Hepatocyte (in vitro differentiated cells): ENCODE measurements around the gene MRS2. TPM values are rescaled to one million over a fixed set of nuclear protein-coding genes. Genes with fewer than 3 reads are reported as not detected.
A peak's percentile ranks its signal among the peaks of the same experiment; 100 is the strongest.

Experiments
- DNase-seq: peaks from one replicate; pipeline ENCODE4 v3.0.0-alpha.2; 2016; ENCODE audit warnings: low spot score
- H2AFZ ChIP-seq: fragments of 200-600 bp; sonication (generic); 2 replicates; pipeline ENCODE4 v1.6.0; 2016; ENCODE audit warnings: antibody characterized with exemption, mild to moderate bottlenecking
- H3K27ac ChIP-seq: fragments of 200-600 bp; sonication (generic); 2 replicates; pipeline ENCODE4 v1.5.1; 2016; ENCODE audit warnings: mild to moderate bottlenecking
- H3K27me3 ChIP-seq: fragments of 200-600 bp; sonication (generic); 2 replicates; pipeline ENCODE4 v1.6.1; 2016
- H3K36me3 ChIP-seq: fragments of 200-600 bp; sonication (generic); replicated peaks from 2 replicates; pipeline ENCODE4 v1.5.1; 2016; ENCODE audit warnings: low read depth; ENCODE audit not compliant: insufficient read depth
- H3K4me1 ChIP-seq: fragments of 200-600 bp; sonication (generic); 2 replicates; pipeline ENCODE4 v1.5.1; 2016; ENCODE audit warnings: mild to moderate bottlenecking, moderate library complexity; ENCODE audit not compliant: insufficient read depth
- H3K4me2 ChIP-seq: fragments of 200-600 bp; sonication (generic); 2 replicates; pipeline ENCODE4 v1.6.0; 2016
- H3K4me3 ChIP-seq: fragments of 200-600 bp; sonication (generic); 2 replicates; pipeline ENCODE4 v1.5.1; 2016; ENCODE audit warnings: mild to moderate bottlenecking
- H3K79me2 ChIP-seq: fragments of 200-600 bp; sonication (generic); 2 replicates; pipeline ENCODE4 v1.6.0; 2017; ENCODE audit warnings: mild to moderate bottlenecking
- H3K9me2 ChIP-seq: fragments of 200-600 bp; sonication (generic); replicated peaks from 2 replicates; pipeline ENCODE4 v1.6.0; 2017; ENCODE audit warnings: mild to moderate bottlenecking; ENCODE audit not compliant: insufficient read depth
- H3K9me3 ChIP-seq: fragments of 200-600 bp; sonication (generic); 2 replicates; pipeline ENCODE4 v1.5.1; 2016; ENCODE audit warnings: low read depth, mild to moderate bottlenecking
- H4K20me1 ChIP-seq: fragments of 200-600 bp; sonication (generic); 2 replicates; pipeline ENCODE4 v1.6.0; 2016; ENCODE audit warnings: mild to moderate bottlenecking; ENCODE audit not compliant: insufficient read depth, poor library complexity, severe bottlenecking
- CTCF ChIP-seq: fragments of 200-600 bp; sonication (generic); IDR thresholded peaks from 2 replicates; pipeline ENCODE4 v1.5.1; 2016; ENCODE audit warnings: antibody characterized with exemption, mild to moderate bottlenecking; ENCODE audit not compliant: poor library complexity
- EZH2 ChIP-seq: fragments of 200-600 bp; sonication (generic); IDR thresholded peaks from 2 replicates; pipeline ENCODE4 v1.6.1; 2016; ENCODE audit warnings: antibody characterized with exemption, mild to moderate bottlenecking, borderline replicate concordance
- EZH2phosphoT487 ChIP-seq: fragments of 200-600 bp; sonication (generic); IDR thresholded peaks from one replicate; pipeline ENCODE4 v1.6.1; 2018; ENCODE audit warnings: antibody characterized with exemption, mild to moderate bottlenecking, low read depth, moderate library complexity; ENCODE audit not compliant: unreplicated experiment, severe bottlenecking
- WGBS: methylation state at CpG from one replicate; pipeline ENCODE4 v1.1.6; 2016; ENCODE audit warnings: low lambda C conversion rate; ENCODE audit errors: missing lambda C conversion rate; 5-methylcytosine and 5-hydroxymethylcytosine counted together
- polyA plus RNA-seq: library from polyadenylated mRNA; unstranded; fragments of >200 nt; fragmentation: Nextera tagmentation; extraction: Ambion mirVana; gene quantifications from 2 replicates; pipeline ENCODE4 v1.2.1, GENCODE V29; 2016
- total RNA-seq: library from RNA; depleted of rRNA; stranded (reverse); fragments of >200 nt; gene quantifications from 2 replicates; pipeline ENCODE4 v1.2.3, GENCODE V29; 2014

Gene MRS2
- total and polyA plus RNA-seq, 2 experiments from 2014 or later = 21.9 to 34.1 TPM

DNA sequence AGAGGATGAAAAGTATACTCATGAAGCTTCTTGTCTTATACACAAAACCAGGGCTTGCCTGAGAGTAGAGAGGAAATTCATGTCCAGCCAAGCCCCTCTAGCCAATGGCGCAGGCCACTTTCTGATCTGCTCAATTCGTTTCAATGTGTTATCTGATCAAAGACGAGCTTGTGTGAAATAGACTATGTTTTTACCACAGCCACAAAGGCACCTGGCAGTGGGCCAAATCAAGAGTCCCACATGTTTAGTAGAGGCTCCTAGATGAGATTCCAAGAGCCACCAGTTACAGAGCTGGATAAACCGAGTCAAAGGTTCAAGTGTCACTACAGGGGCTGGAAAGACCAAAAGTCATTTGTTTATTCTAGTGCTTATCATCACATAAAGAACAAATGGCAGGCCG is 51.7 kb downstream of the MRS2 start:
- Histone ChIP-seq H3K79me2 (no peaks in the 10 kb centered on the region), H3K27me3 (no peaks in the 10 kb centered on the region), H3K27ac (no peak overlapping the region), H3K4me1 (no peaks in the 10 kb centered on the region), H3K9me2 (no peaks in the 10 kb centered on the region), H4K20me1 (no peaks in the 10 kb centered on the region), H3K9me3 (no peaks in the 10 kb centered on the region), H3K4me2 (no peak overlapping the region), H3K36me3 (no peaks in the 10 kb centered on the region), H3K4me3 (no peak overlapping the region), H2AFZ (no peak overlapping the region)
- DNase-seq = no peak
- 91% methylated on average over 5 of the region's 5 CpGs for WGBS
- TF ChIP-seq CTCF = no peak
- TF ChIP-seq EZH2 = no peak
- TF ChIP-seq EZH2phosphoT487 = no peak

GRCh38 chr6:24455061-24455460 is 52.3 kb downstream of the MRS2 start:
- no peaks in the 10 kb centered on the region for H3K4me1 ChIP-seq
- no peaks in the 10 kb centered on the region for H3K79me2 ChIP-seq
- no peaks in the 10 kb centered on the region for H3K27me3 ChIP-seq
- H3K9me2 ChIP-seq = no peaks in the 10 kb centered on the region
- no peak for DNase-seq
- no peak overlapping the region for H3K27ac ChIP-seq
- TF ChIP-seq CTCF (no peak), EZH2 (no peak), EZH2phosphoT487 (no peak)
- no peaks in the 10 kb centered on the region for H3K36me3 ChIP-seq
- H2AFZ ChIP-seq = no peak overlapping the region
- no peak overlapping the region for H3K4me3 ChIP-seq
- H4K20me1 ChIP-seq = no peaks in the 10 kb centered on the region
- H3K4me2 ChIP-seq = no peak overlapping the region
- 93% methylated on average over 4 of the region's 4 CpGs for WGBS
- H3K9me3 ChIP-seq = no peaks in the 10 kb centered on the region

- no peak overlapping the region for H3K4me3 ChIP-seq
- no peaks in the 10 kb centered on the region for H4K20me1 ChIP-seq
- TF ChIP-seq CTCF (no peak), EZH2 (no peak), EZH2phosphoT487 (no peak)
- H3K79me2 ChIP-seq = no peaks in the 10 kb centered on the region
- no peak overlapping the region for H3K4me2 ChIP-seq
- WGBS = 86% methylated on average over 4 of the region's 4 CpGs
- H3K27ac ChIP-seq = no peak overlapping the region
- no peaks in the 10 kb centered on the region for H3K4me1 ChIP-seq
- H3K27me3 ChIP-seq = no peaks in the 10 kb centered on the region
- H3K9me2 ChIP-seq = no peaks in the 10 kb centered on the region
- no peak overlapping the region for H2AFZ ChIP-seq
- H3K9me3 ChIP-seq = no peaks in the 10 kb centered on the region
- H3K36me3 ChIP-seq = no peaks in the 10 kb centered on the region
- no peak for DNase-seq
These were observed 55.4 kb downstream of the MRS2 start for GRCh38 chr6:24458134-24458533.

- Histone ChIP-seq H3K79me2 (no peaks in the 10 kb centered on the region), H3K4me2 (no peak overlapping the region), H2AFZ (no peak overlapping the region), H3K9me2 (no peaks in the 10 kb centered on the region), H4K20me1 (no peaks in the 10 kb centered on the region), H3K9me3 (no peaks in the 10 kb centered on the region), H3K4me3 (no peak overlapping the region), H3K36me3 (no peaks in the 10 kb centered on the region), H3K27ac (peak overlapping the region; percentile 9), H3K27me3 (no peaks in the 10 kb centered on the region), H3K4me1 (no peaks in the 10 kb centered on the region)
- TF ChIP-seq CTCF = no peak
- no peak for TF ChIP-seq EZH2phosphoT487
- no peak for TF ChIP-seq EZH2
- DNase-seq = no peak
- 90% methylated on average over 2 of the region's 2 CpGs for WGBS
These were observed 56.2 kb downstream of the MRS2 start for GRCh38 chr6:24458941-24459340.
